Spleen (tissue), 11 donors: Measurements from ENCODE around the gene RERE. TPM values are rescaled to one million over a fixed set of nuclear protein-coding genes. Genes with fewer than 3 reads are reported as not detected.

Source experiments
- DNase-seq: peaks from one replicate; pipeline ENCODE4 v3.0.0-alpha.2; 2020
- H3K27ac ChIP-seq, 8 donors: fragments of 200-600 bp; sonication (generic) in 7 of 8; 1 replicate in 4 of 8; 2 replicates in 4 of 8; pipeline versions ENCODE4 v1.5.0 to v1.8.0; 2016 to 2021; ENCODE audit warnings: inconsistent platforms in 4 of 8, mild to moderate bottlenecking in 4 of 8, moderate library complexity in 1 of 8
- H3K27me3 ChIP-seq, 7 donors: fragments of 200-600 bp; sonication (generic) in 6 of 7; replicated peaks in 1 of 7; 1 replicate in 4 of 7; 2 replicates in 3 of 7; pipeline versions ENCODE4 v1.5.0 to v1.8.0; 2016 to 2021; ENCODE audit warnings: inconsistent platforms in 3 of 7, mild to moderate bottlenecking in 1 of 7
- H3K36me3 ChIP-seq, 6 donors: fragments of 200-600 bp; sonication (generic) in 5 of 6; 1 replicate in 4 of 6; 2 replicates in 2 of 6; pipeline versions ENCODE4 v1.5.0 to v1.8.0; 2016 to 2021; ENCODE audit warnings: inconsistent platforms in 2 of 6
- H3K4me1 ChIP-seq, 6 donors: fragments of 200-600 bp; sonication (generic) in 5 of 6; 1 replicate in 3 of 6; 2 replicates in 3 of 6; pipeline versions ENCODE4 v1.5.0 to v1.8.0; 2016 to 2021; ENCODE audit warnings: inconsistent platforms in 3 of 6
- H3K4me3 ChIP-seq, 8 donors: fragments of 200-600 bp; sonication (generic) in 7 of 8; 1 replicate in 4 of 8; 2 replicates in 4 of 8; pipeline versions ENCODE4 v1.5.0 to v1.8.0; 2016 to 2021; ENCODE audit warnings: inconsistent platforms in 4 of 8, mild to moderate bottlenecking in 4 of 8, moderate library complexity in 2 of 8
- H3K9me3 ChIP-seq, 8 donors: fragments of 200-600 bp; sonication (generic) in 7 of 8; 1 replicate in 4 of 8; 2 replicates in 4 of 8; pipeline versions ENCODE4 v1.5.0 to v1.8.0; 2016 to 2021; ENCODE audit warnings: inconsistent platforms in 4 of 8
- CTCF ChIP-seq, 11 experiments: fragments of 200-600 bp in 7 of 11; fragments of 450-650 bp in 4 of 11; sonication (generic) in 4 of 11; IDR thresholded peaks in 8 of 11; conservative IDR thresholded peaks in 3 of 11; 1 replicate in 7 of 11; 2 replicates in 4 of 11; pipeline versions ENCODE4 v1.4.0 to v1.8.0; 2016 to 2021; ENCODE audit warnings: antibody characterized with exemption in 11 of 11, inconsistent platforms in 4 of 11, mild to moderate bottlenecking in 1 of 11
- POLR2A ChIP-seq, 3 donors: fragments of 450-650 bp; IDR thresholded peaks; one replicate each; pipeline ENCODE4 v1.5.1; 2017; ENCODE audit warnings: antibody characterized with exemption in 3 of 3, mild to moderate bottlenecking in 1 of 3
- POLR2AphosphoS5 ChIP-seq, 3 donors: sonication (generic); formaldehyde crosslinking; IDR thresholded peaks; one replicate each; pipeline ENCODE4 v1.5.1; 2017; ENCODE audit warnings: antibody characterized with exemption in 3 of 3
- WGBS, 5 donors: extraction: QIAGEN DNeasy Blood & Tissue Kit in 3 of 5; methylation state at CpG; one replicate each; pipeline versions ENCODE4 v1.1.5 to v1.1.7; 2013 to 2018; 5-methylcytosine and 5-hydroxymethylcytosine counted together
- intact Hi-C: fragments of 100-400 bp; cut with DNase I; formaldehyde crosslinking; loops from one replicate; pipeline ENCODE4 v1.15.0; 2023; ENCODE audit warnings: low total_unique reads
- polyA plus RNA-seq, 3 donors: library from polyadenylated mRNA; stranded (reverse); fragments of 200-250 nt; gene quantifications; one replicate each; pipeline ENCODE4 v1.2.1, GENCODE V29; 2013
- total RNA-seq, 7 donors: library from RNA; depleted of rRNA in 3 of 7; stranded (reverse); fragments of >200 nt in 3 of 7; fragmentation: NEBNext Ultra II Directional in 4 of 7; extraction: Animal tissue kit (Norgen Biotek cat#: 25700) in 4 of 7; gene quantifications; one replicate each; pipeline versions ENCODE4 v1.1.0 to v1.2.1, GENCODE V29; 2016 to 2021
- donor health status: healthy with polysubstance abuse.
- donor health status: DM: no; HTN: no; CAD: no; lungs with moderate emphysema.
- donor health status: DM: no; HTN: no; CAD: no.
- donor health status: Bipolar disorder and iron deficiency.
- donor health status: healthy.
- donor health status: DM: no; HTN: no; CAD: no.
- donor health status: DM: yes; HTN: yes; CAD: no.

RERE gene
- total and polyA plus RNA-seq, 10 donors = 10.3 to 149 (median 117) TPM

- H3K36me3 ChIP-seq = peaks cover 6 to 100% (median 100%) of the 10 kb centered on the region in 6 donors
Measured at GRCh38 chr1:8864713-8865344, 47.4 kb upstream of the RERE start.

GRCh38 chr1:8863794-8864233 lies 46.4 kb upstream of the RERE start:
- Histone ChIP-seq H3K36me3 (peaks cover 6 to 100% (median 98%) of the 10 kb centered on the region in 6 donors), H3K27me3 (no peaks in the 10 kb centered on the region), H3K27ac (no peak overlapping the region), H3K9me3 (no peaks in the 10 kb centered on the region), H3K4me3 (no peak overlapping the region), H3K4me1 (peaks cover 2 to 53% (median 12%) of the 10 kb centered on the region in 6 donors)
- intact Hi-C loops = no loop called here
- WGBS, 5 donors = 93 to 98% (median 94%) methylated on average over 12 to 13 of the region's 13 CpGs
- no peak for DNase-seq
- peak in 1 of 3 donors; percentile 16 for TF ChIP-seq POLR2AphosphoS5 (IDR thresholded peaks at IDR 0.05)
- TF ChIP-seq POLR2A (IDR thresholded peaks at IDR 0.05) = no peak
- TF ChIP-seq CTCF (IDR thresholded peaks at IDR 0.05 in 8 of 11, conservative IDR thresholded peaks at IDR 0.05 in 3 of 11) = no peak

More at GRCh38 chr1:8864713-8865344, 47.4 kb upstream of the RERE start:
- peak overlapping the region in 1 of 8 donors; percentile 51 for H3K27ac ChIP-seq
- H3K4me3 ChIP-seq = no peak overlapping the region
- 79 to 96% (median 84%) methylated on average over 5 to 6 of the region's 6 CpGs for WGBS, 5 donors
- no peak for DNase-seq
- intact Hi-C loops = no loop called here
- H3K4me1 ChIP-seq = peaks cover 0 to 52% (median 3%) of the 10 kb centered on the region in 6 donors
- TF ChIP-seq CTCF (IDR thresholded peaks at IDR 0.05 in 8 of 11, conservative IDR thresholded peaks at IDR 0.05 in 3 of 11) = no peak
- no peak for TF ChIP-seq POLR2A (IDR thresholded peaks at IDR 0.05)
- TF ChIP-seq POLR2AphosphoS5 (IDR thresholded peaks at IDR 0.05) = no peak
- no peaks in the 10 kb centered on the region for H3K9me3 ChIP-seq
- no peaks in the 10 kb centered on the region for H3K27me3 ChIP-seq

GRCh38 chr1:8863138-8863537 lies 45.7 kb upstream of the RERE start:
- H3K27me3 ChIP-seq = no peaks in the 10 kb centered on the region
- no peak for DNase-seq
- intact Hi-C loops = no loop called here
- no peak overlapping the region for H3K4me3 ChIP-seq
- H3K4me1 ChIP-seq = peaks cover 8 to 54% (median 19%) of the 10 kb centered on the region in 6 donors
- H3K9me3 ChIP-seq = no peaks in the 10 kb centered on the region
- 86 to 97% (median 91%) methylated on average over 7 of the region's 7 CpGs for WGBS, 5 donors
- H3K27ac ChIP-seq = no peak overlapping the region
- TF ChIP-seq POLR2AphosphoS5 (IDR thresholded peaks at IDR 0.05) (no peak), CTCF (IDR thresholded peaks at IDR 0.05 in 8 of 11, conservative IDR thresholded peaks at IDR 0.05 in 3 of 11) (no peak), POLR2A (IDR thresholded peaks at IDR 0.05) (no peak)
- peaks cover 6 to 100% (median 94%) of the 10 kb centered on the region in 6 donors for H3K36me3 ChIP-seq

GRCh38 chr1:8862528-8862927 lies 45.1 kb upstream of the RERE start:
- WGBS, 5 donors = 80 to 97% (median 85%) methylated on average over 3 to 4 of the region's 4 CpGs
- no peaks in the 10 kb centered on the region for H3K27me3 ChIP-seq
- TF ChIP-seq POLR2A (IDR thresholded peaks at IDR 0.05) = no peak
- peak in 8 of 11 experiments; percentile 19 to 69 (median 50) for TF ChIP-seq CTCF (IDR thresholded peaks at IDR 0.05 in 8 of 11, conservative IDR thresholded peaks at IDR 0.05 in 3 of 11)
- TF ChIP-seq POLR2AphosphoS5 (IDR thresholded peaks at IDR 0.05) = peak in 1 of 3 donors; percentile 47
- H3K9me3 ChIP-seq = no peaks in the 10 kb centered on the region
- peak overlapping the region in 2 of 8 donors; percentile 16 to 36 for H3K27ac ChIP-seq
- peaks cover 6 to 100% (median 93%) of the 10 kb centered on the region in 6 donors for H3K36me3 ChIP-seq
- DNase-seq = no peak
- intact Hi-C loops = no loop called here
- peaks cover 8 to 60% (median 25%) of the 10 kb centered on the region in 6 donors for H3K4me1 ChIP-seq
- H3K4me3 ChIP-seq = no peak overlapping the region
